ENCODE results near the gene CSF3R.

The CSF3R gene

DNA sequence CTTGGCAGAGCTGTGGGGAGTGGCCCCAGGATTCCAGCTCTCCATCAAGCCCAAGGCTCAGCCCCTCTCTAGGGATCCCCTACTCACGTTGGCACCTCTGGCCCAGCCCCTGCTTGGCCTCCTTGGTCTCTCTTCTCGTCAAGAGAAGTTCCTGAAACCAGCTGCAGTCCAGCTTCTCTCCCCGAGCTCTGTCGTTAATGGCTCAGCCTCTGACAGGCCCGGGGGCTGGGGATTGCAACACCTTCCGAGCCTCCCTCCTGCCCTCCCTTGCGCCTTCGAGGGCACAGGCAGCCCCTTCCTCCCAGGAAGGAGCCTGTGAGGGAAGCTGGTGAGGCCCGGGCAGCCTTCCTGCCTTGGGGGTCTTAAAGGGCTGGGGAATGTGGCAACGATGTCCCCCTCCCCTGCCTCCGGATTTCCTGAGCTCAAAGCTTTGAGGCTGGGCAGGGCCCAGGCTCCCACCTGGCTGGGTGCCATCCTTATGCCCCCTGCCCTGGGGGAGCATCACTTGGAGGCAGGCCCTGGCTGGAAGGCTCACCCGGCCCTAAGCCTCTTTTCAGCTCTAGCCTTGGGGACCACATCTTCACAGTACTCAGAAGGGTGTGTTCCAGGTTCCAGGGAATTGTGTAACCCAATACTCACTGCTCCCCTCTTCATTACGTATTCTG is at the start of gene CSF3R:
Gene CSF3R, minus strand, starts transcription at position 190 of the 665 bp plus-strand sequence. CDS start 3,417 bp downstream, outside the sequence.
- Histone ChIP-seq H3K4me3 (peak within 1 kb of the TSS; percentile 50), H3K27ac (no peak within 1 kb of the TSS)
- DNase-seq (ENCODE audit: low spot score) = no peak
- TF ChIP-seq, protein P1, sequence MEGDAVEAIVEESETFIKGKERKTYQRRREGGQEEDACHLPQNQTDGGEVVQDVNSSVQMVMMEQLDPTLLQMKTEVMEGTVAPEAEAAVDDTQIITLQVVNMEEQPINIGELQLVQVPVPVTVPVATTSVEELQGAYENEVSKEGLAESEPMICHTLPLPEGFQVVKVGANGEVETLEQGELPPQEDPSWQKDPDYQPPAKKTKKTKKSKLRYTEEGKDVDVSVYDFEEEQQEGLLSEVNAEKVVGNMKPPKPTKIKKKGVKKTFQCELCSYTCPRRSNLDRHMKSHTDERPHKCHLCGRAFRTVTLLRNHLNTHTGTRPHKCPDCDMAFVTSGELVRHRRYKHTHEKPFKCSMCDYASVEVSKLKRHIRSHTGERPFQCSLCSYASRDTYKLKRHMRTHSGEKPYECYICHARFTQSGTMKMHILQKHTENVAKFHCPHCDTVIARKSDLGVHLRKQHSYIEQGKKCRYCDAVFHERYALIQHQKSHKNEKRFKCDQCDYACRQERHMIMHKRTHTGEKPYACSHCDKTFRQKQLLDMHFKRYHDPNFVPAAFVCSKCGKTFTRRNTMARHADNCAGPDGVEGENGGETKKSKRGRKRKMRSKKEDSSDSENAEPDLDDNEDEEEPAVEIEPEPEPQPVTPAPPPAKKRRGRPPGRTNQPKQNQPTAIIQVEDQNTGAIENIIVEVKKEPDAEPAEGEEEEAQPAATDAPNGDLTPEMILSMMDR (IDR thresholded peaks at IDR 0.05) = no peak

DNA sequence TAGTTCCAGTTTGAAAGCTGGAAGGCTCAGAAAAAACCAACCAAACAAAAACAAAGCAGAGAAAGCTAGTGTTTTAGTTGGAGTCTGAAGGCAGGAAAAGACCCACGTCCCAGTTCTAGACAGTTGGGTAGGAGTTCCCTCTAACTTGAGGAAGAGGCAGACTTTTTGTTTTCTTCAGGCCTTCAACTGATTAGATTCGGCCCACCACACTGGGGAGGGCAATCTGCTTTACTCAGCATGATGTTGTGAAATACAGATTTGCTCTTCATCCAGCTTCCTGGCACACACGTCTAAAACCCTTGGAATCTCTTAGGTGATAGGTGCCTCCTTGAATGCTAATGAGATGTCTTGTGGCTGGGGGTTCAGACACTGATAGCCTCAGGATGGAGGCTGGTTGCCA is 49.1 kb upstream of the CSF3R start:
- no peak overlapping the region for H3K4me3 ChIP-seq
- H3K27ac ChIP-seq = no peak overlapping the region
- no peak for DNase-seq (ENCODE audit: low spot score)
- TF ChIP-seq, protein P1 (IDR thresholded peaks at IDR 0.05) = no peak

DNA sequence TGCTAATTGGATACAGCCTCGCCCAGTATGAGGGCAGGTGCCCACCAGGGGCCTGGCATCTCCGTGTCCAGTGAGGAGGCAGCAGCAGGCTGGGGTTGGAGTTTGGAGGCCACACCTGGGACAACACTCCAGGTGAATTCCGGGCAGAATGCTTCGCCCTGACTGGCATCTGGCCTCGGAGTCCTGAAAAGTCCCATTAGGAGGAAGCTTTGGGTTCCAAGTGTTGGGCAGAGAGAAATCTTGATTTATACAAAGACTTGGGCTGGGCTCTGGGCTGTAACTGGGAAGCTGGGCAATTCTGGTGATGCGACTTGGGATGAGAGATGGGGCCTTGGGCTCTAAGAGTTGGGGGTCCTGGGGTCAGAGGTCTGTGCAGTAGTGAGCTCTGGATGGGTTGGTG is 48.1 kb upstream of the CSF3R start:
- Histone ChIP-seq H3K27ac (no peak overlapping the region), H3K4me3 (no peak overlapping the region)
- peak; percentile 33 for DNase-seq (ENCODE audit: low spot score)
- TF ChIP-seq, protein P1 (IDR thresholded peaks at IDR 0.05) = no peak

DNA sequence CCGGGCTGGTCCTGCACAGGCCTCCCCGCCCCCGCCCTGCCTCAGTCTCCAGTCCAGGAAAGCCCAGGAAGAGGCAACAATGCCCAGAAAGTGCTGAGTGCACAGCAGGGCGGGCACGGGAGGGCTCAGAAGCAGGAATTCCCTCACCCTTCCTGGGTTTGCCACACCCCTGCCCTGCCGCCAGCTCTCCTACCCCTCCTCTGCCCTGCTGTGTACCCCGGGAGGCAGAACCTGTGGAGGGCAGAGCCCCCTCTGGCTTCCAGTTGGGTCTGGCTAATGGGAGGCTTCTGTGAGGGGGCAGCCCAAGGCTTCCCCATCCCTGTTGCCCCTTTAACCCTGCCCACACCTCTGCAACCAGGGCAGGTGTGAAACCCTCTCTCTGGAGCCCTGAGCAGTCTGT is 47.5 kb upstream of the CSF3R start:
- no peak overlapping the region for H3K4me3 ChIP-seq
- peak; percentile 63 for DNase-seq (ENCODE audit: low spot score)
- TF ChIP-seq, protein P1 (IDR thresholded peaks at IDR 0.05) = no peak

DNA sequence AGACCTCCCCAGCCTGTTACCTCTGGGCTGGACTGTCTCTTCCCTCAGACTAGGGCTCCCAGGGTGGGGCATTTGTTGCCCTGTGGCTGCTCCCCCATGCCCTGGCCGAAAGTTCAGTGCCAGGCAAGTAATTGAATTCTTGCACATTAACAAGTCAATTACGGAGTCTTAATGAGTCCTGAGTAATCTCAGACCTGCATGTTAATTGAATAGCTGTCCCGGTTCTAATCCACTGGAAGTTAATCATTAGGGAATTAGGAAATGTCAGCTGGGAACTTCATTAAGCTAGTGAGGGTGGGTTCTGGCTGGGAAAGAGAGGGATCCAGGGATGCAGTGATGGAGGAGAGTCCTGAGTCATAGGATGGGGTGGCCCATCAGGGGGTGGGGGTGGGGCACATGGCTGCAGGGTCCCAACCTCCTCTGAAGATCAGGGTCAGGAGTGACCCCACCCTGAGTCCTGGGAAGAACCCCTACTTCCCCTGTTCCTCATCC is 47.1 kb upstream of the CSF3R start:
- DNase-seq (ENCODE audit: low spot score) = no peak
- TF ChIP-seq, protein P1 (IDR thresholded peaks at IDR 0.05) = no peak
- Histone ChIP-seq H3K27ac (no peak overlapping the region), H3K4me3 (no peak overlapping the region)

More for the DNA sequence above, 47.5 kb upstream of the CSF3R start:
- H3K27ac ChIP-seq = no peak overlapping the region

DNA sequence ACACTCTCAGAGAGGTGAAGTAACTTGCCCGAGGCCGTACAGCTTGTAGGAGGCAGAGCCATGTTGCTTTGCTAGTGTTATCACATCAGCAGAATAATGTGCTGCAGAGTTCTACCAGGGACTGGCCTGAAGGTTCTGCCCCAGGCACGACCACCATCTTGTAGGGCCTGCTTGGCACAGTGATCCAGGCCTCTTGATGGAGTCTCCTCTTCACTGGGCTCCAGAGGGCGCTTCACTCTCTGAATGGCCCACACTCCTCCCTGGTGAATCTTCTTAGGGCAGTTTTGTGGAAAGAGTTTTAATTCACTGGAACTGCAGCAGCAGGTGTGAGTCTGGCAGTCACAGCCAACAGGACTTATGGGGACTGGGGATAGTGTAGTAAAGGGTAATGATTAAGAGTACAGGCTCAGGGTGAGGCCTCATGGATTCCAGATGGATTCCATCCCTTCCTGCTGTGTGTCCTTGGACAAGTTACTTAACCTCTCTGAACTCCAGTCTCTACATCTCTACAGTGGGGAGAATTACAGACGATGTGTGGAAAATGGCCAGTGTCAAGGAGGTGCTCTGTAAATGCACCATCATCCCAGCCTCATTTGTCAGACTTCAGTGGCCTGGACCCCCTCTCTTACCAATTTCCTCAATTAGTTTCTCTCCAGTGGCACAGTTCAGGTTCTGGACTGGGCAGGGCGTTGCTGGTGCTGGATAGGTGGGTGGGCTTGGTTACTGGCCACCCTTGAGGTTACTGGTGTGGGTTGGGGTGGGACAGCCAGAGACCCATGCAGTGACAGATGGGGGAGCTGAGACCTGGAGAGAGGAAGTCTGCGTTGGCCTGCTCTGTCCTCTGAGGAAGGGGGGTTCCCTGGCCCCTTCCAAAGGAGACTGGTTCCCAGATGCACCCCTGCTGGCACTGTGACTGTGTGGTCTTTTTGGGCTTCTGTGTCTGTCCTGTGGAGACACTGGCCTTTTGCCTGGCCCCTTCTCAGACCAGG is 45.9 kb upstream of the CSF3R start:
- H3K27ac ChIP-seq = no peak overlapping the region
- DNase-seq (ENCODE audit: low spot score) = peak; percentile 59
- TF ChIP-seq, protein P1 (IDR thresholded peaks at IDR 0.05) = no peak
- H3K4me3 ChIP-seq = no peak overlapping the region
